H1 (cell line): ENCODE measurements around the gene SLC8A1. TPM values are rescaled to one million over a fixed set of nuclear protein-coding genes. Genes with fewer than 3 reads are reported as not detected.

ENCODE experiments used
- CEBPB ChIP-seq: IDR thresholded peaks from 2 replicates; pipeline ENCODE4 v1.6.1; 2012; ENCODE audit warnings: low read depth, low read length
- POLR2A ChIP-seq, 2 experiments: IDR thresholded peaks; 1 replicate in 1 of 2; 2 replicates in 1 of 2; pipeline ENCODE4 v1.6.1; 2011; ENCODE audit warnings: low read depth in 2 of 2, low read length in 2 of 2, mild to moderate bottlenecking in 2 of 2; ENCODE audit errors: control extremely low read depth in 1 of 2
- polyA plus RNA-seq, 7 experiments: library from polyadenylated mRNA; depleted of rRNA in 3 of 7; stranded (reverse) in 5 of 7; unstranded in 2 of 7; fragments of >200 nt in 5 of 7; fragments of 200-250 nt in 2 of 7; gene quantifications; 1 replicate in 5 of 7; 2 replicates in 1 of 7; 4 replicates in 1 of 7; pipeline versions ENCODE4 v1.2.1 to v1.2.3, GENCODE V29; 2011 to 2013; ENCODE audit warnings: missing spikeins in 2 of 7, mixed read lengths in 2 of 7
- total RNA-seq: library from RNA; stranded (reverse); fragmentation: NEBNext Ultra II Directional; extraction: Animal tissue kit (Norgen Biotek cat#: 25700); gene quantifications from 2 replicates; pipeline ENCODE4 v1.2.1, GENCODE V29; 2021

Gene SLC8A1
- total and polyA plus RNA-seq, 2 of the 8 experiments (the other 6 are each of a cell fraction or from before 2014, with no cell fraction given) = 0.68 to 3.6 TPM

DNA sequence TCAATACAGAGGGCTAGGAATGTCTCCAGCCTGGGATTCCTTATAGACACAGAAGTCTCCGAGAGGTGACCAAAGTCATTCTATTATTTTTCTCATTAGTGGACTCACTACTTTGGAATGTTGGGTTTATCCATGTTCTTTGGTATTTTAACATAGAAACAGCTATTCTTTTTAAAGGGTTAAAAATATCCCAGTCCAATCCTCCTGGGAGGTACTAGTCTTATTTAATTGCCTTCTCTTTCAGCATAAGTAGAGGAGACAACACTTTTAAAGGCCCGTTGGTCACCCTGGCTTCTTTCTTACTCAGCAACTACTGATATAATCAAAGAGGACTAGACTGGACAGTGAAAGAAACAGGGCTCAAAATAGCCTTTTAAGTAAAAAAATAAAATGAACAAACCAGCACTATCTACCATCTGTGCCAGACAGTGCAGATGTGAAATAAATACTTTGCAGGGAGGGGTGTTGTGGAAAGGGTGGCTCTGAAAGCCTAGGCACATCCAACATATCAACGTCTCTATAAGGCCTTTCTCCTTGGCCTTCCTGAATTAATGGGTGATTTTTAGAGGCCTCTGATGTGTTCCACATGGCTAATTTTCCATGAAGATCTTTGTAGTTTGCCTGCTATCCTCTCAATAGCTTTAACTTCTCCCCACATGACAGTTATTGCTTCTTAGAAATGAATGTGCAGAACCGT lies 338.5 kb downstream of the SLC8A1 start (continued):
- TF ChIP-seq POLR2A (IDR thresholded peaks at IDR 0.05; ENCODE audit: control extremely low read depth in 1 of 2, low read depth in 2 of 2, low read length in 2 of 2) (no peak), CEBPB (no peak)
